GM15510 (cell line): ENCODE measurements around the gene RNF14.

Experiments used
- POLR2A ChIP-seq: IDR thresholded peaks from 3 replicates; pipeline ENCODE4 v1.6.1; 2011; ENCODE audit warnings: borderline replicate concordance; ENCODE audit not compliant: insufficient read length; ENCODE audit errors: extremely low read depth

RNF14 gene

DNA sequence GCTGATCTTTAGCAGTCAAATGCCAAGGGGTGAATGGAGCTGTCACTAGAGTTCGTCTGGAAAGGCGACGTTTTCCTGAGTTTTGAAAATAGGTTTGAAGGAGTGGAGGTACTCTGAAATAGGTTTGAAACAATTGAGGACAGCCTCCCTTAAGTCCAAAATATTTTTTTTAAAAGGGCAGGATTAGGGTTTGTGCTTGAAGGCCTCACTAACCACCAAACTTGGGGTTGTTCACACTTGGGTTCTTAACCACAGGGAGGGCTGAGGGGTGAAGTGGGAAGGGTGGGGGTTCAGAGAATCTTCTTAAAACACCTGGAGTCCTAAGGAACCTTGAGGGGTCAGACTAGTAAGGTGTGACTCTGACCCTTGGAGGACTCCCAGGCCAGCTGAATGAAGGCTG lies 7.4 kb upstream of the RNF14 start:
- no peak for TF ChIP-seq POLR2A

DNA sequence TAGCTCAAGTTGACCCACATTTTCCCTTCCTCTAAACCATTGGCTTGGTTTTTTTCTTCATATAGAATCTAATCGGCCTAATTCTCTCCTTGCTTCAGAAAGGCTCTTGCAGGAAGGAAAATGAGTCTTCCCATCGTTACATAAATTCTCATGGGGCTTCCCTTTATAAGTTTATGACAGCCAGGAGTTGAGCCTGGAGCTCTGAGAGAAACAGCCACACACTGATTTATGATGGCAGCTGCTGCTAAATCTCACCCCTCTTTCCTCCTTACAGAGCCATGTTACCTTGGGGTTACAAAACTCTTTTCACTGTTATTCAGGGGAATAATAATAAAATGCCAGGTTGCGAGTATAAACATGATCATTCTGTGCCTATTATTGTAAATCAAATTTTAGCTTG lies 5.2 kb upstream of the RNF14 start:
- TF ChIP-seq POLR2A: no peak

DNA sequence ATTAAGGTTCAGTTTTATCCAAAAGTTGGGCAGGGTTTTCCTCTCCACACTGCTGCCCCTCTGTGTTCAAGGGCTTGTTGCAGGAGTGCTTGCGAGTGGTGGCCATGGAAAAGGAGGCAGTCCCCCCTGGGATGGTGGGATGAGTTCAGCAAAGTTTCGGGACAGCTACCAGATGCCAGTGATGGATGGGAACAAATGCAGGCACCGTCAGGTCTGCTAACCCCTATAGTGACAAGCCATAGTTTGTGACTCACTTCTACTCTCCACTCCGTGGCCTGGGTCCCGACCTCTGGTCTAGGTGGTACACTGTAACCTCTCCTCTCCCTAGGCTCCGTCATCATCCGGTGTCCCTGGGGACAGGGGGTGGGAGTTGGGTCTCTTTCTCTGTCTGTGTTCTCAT lies 3.8 kb upstream of the RNF14 start:
- TF ChIP-seq POLR2A: no peak

DNA sequence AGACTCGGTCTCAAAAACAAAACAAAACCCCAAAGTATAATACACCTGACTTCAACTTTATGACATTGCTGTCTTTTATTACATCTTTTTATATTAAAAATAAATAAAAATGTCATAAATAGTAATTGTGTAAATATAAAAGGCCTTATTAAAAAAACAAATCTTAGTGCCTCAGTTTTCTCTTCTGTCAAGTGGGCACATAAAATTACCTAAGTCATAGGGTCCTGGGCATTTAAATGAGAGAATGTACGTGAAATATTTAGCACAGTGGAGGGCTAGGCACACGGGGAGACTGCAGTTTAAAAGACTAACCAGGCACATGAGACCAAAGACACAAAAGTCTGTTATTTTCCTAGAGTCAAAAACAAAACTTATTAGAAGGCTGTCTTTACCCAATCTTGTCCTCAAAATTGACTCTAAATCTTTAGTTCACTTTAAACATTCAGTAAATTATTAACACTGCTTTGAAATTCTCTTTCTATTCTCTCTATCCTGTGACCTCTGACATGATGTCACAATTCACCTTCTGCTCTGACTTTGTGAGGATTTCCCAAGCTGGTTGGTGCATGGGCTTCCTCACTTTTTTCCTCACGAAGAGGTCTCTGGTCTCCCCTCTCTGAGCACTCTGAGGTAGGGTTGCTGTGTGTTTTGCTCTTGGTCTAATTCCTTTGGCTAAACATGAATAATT lies 2.5 kb upstream of the RNF14 start:
- no peak for TF ChIP-seq POLR2A

DNA sequence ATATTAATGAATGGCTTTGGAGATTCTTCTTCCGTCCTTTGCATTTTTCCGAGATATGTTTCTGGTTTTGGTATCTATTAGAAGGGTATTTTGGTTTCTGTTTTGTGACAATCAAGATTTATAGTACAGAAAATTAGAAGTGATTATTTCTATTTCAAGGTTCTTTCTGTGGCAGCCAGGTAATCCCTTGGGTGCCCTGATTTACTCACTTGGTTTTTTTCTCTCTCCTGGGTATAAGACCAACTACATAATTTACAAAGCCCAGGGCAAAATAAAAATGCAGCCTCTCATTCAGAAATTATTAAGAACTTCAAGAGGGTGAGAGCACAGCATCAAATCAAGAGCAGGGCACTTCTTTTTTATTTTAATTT lies 2.0 kb upstream of the RNF14 start:
- TF ChIP-seq POLR2A: no peak

DNA sequence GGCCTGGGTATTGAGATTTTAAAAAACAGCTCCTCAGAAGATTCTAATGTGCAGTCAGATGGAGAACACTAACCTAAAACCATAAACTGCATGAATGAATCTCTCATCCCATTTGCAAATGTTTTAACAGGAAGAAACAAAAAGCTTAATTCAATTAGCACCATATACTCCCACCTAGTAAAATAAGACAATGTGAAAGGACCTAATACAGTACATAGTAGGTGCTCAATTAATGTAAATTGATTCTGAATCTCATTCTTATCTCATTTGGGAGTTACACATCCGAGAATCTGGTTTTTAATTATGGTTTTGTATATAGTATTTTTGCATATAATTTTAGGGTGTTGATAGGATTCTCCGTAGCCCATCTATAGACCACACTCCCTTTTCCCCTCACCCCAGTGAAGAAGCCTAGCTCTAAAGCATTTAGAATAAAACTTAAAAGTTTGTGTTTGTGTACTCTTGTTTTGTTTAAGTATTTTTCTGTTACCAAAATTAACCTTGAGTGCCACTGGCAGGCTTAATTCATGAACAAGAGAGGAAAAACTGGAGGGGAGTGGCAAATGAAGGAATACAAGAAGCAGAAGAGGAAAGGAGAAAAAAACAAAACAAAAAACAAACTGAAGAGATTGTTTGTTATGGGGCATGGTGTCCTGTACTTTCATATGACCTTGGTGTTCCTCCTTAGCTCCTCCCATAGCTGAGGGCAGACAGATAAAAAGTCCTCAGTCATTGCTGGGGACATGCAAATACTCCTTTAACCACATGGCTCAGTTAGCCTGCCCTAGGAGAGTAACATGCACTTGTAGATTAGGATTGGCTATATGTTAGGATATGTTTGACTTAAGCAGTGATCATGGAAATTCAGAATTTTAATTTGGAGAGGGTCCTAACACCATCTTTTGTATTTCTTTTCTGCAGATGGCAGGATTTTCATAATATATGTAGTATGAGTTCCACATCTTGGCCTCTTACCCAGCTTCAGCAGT lies 1.2 kb downstream of the RNF14 start:
- no peak for TF ChIP-seq POLR2A

DNA sequence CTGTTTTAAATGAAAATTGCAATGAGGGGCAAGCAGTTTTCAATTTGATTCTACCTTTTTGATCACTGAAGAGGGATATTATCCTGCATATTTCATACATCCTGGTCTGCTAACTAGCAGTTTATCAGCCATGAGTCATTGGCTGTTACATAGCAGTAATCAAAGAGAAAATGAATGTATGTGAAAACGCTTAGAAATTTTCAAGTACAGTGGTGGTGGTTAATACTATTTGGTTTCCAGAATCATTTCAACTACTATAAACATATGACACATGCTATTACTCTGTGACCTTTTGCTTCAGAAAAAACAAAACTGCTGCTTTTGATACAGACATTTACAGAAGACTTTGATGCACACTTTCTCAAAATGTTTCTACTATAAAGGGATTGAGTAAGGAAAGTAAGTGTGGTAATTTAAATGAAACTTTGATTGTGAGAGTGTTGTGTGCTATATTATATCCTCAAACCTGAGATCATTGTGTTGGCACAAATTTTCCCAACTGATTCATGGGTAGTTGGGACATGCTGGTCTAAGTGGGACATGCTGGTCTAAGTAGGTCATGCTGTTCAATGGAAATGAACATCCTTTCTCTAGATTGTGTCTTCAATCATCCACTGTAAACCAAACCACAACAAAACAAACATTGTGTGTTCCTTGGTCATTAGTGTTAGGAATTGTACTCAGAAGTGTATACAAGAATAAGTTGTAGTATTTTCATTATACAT lies 5.1 kb downstream of the RNF14 start:
- no peak for TF ChIP-seq POLR2A

DNA sequence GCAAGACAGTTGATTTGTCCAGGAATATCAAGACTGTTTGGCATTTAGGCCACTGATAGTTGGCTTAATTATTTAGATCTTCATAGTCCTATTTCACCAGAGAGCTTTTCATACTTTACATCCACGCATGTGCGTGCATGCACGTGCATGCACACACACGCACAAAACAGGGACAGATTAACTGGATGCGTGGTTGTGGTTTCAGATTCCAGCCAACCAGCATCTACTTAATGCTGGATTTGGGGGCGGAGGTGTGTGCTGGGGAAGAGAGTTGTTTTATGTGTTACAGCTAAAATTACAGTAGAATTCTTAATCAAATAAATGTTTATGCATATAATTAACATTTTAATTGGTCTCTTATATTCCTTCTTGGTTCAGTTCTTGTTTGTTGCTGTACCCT lies 7.3 kb downstream of the RNF14 start:
- TF ChIP-seq POLR2A: no peak

DNA sequence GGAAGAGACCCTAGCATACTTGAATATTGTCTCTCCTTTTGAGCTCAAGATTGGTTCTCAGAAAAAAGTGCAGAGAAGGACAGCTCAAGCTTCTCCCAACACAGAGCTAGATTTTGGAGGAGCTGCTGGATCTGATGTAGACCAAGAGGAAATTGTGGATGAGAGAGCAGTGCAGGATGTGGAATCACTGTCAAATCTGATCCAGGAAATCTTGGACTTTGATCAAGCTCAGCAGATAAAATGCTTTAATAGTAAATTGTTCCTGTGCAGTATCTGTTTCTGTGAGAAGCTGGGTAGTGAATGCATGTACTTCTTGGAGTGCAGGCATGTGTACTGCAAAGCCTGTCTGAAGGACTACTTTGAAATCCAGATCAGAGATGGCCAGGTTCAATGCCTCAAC lies 9.5 kb downstream of the RNF14 start:
- TF ChIP-seq POLR2A: no peak

DNA sequence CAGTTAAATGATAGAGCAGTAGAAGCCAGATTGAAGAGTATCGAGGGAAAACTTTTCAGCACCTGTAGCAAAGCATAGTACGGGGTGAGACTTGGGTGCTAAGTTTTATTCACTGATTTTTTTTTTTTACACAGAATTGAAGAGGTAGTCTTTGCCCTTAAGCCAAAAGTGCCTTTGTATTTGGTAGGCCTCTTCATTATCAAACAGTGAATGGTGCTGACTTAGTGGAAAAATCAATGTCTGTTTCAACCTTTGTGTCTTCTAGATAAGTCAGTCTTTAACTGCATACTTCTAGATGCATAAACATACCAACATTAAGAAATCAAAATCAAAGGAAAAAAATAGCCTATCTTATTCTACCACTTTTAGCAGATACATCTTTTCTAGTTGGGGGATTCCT lies 13.7 kb downstream of the RNF14 start:
- TF ChIP-seq POLR2A: no peak

DNA sequence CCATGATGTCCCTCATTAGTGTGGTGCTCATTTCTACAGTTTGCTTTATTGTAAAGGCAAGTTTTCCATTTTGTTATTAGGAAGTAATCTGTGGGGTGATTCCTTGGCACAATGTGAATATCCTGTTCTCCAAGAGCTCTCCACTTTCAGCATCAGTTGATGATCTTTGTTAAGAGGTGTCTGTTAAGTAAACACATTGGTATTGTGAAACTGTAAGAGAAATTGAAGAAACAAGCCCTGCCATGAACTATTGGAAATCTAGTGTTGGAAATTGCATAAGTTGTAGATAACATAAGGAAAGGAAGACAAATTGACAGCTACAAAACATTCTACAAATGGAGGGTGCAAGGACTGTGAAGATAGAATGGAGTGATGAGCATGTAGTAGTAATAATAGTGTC lies 17.2 kb downstream of the RNF14 start:
- no peak for TF ChIP-seq POLR2A

DNA sequence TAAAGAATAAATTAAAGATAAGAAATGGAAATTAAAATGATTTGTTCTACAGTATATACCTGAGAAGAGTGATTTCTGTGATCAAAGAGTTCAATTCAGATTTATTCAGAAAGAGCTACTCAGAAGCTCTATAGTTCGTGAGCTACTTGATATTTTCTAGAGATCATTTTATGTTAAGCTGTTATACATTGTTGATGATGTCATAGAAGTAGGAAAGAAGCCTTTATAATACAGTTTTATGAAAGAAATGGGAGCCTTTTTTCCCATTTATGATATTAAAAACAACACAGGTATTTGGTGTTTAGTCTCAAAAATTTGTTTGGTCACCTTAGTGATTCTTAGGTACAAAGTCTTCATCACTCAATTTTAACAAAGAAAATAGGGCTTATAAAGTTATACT lies 20.8 kb downstream of the RNF14 start:
- TF ChIP-seq POLR2A: no peak

DNA sequence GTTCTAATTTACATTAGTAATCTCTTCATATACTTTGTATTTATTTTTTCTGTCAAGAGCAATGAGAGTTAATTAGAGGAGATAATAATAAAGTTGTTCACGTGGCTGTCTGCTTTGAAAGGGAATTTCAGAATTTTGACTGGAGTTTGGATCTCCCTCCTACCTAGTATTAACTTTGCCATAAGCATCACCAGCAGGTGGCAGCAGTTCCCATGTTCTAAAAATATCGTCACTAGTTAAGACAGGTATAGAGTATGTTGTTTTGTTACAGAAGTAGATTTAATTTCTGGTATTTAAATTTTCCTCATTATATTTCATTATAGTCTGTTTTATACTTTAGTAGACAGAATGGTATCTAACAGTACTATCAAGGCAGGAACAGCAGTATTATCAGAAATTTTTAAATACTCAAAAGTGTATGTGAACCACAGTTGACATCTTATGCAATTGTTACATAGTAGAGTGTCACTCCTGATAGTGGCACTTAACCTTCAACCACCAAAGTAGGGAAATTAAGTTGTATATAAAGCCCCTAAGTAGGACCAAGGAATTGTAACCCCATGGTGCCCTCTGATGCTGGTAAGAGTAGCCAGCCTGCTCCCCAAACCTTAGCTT lies 23.6 kb downstream of the RNF14 start:
- no peak for TF ChIP-seq POLR2A

DNA sequence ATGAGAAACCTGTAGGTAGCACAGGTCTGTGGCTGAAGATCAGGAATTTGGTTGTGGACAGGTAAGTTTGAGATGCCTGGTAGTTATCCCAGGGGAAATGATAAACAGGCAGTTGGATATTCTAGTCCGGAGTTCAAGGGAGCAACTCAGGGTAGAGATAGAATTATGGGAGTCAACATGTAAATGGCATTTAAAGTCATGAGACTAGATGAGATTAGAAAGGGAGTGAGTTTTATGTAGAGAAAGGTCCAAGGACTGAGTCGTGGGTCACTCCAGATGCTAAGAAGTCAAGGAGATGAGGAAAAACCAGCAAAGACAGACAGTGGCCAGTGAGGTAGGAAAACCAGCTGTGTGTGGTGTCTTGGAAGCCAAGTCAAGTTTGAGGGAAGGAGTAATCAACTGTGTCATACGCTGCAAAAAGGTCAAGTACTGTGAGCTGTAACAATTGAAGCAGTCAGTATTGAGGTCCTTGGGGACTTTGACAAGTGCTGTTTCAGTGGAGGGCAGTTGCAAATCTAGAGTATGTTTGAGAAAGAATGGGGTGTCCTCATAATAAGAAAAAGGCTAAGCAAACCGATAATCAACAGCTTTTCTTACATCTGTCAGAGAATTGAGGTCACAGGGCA lies 25.7 kb downstream of the RNF14 start:
- no peak for TF ChIP-seq POLR2A
